ENCODE results near the gene TMPRSS15.

TMPRSS15 gene

DNA sequence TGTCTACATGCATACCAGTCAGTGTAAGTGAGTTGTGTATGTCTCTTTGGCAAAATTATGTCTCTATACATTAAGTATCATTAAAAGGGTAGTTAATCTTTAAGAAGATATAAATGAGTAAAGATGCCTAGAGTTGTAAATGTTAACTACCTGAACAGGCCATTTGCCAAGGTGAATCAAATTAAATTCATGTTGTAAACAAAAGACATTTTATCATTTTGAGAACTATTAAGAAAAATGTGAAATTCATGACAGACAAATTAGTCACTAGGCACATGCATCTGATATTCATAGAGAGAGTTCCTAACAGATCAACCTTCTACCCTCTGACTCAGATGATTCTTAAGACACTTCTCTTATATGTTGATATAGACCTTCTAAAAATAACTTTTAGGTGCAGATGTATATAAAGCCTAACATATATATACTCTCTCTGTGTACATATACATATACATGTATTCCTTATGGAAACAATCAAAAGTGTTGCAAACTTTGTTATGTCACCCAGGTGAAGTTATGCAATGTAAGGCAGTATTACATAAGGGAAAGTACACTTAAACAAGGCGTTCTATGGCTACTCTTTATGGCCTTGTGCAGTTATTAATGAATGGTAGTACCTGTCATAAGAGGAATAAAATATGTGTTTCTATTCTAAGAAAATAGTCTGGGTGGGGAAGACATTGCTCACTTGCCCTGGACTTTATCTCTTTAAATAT lies at the start of gene TMPRSS15:
Gene TMPRSS15 (minus strand): TSS at position 51 of the 716 bp plus-strand sequence. CDS start 163 bp downstream, outside the sequence.
- TF ChIP-seq, protein P1, sequence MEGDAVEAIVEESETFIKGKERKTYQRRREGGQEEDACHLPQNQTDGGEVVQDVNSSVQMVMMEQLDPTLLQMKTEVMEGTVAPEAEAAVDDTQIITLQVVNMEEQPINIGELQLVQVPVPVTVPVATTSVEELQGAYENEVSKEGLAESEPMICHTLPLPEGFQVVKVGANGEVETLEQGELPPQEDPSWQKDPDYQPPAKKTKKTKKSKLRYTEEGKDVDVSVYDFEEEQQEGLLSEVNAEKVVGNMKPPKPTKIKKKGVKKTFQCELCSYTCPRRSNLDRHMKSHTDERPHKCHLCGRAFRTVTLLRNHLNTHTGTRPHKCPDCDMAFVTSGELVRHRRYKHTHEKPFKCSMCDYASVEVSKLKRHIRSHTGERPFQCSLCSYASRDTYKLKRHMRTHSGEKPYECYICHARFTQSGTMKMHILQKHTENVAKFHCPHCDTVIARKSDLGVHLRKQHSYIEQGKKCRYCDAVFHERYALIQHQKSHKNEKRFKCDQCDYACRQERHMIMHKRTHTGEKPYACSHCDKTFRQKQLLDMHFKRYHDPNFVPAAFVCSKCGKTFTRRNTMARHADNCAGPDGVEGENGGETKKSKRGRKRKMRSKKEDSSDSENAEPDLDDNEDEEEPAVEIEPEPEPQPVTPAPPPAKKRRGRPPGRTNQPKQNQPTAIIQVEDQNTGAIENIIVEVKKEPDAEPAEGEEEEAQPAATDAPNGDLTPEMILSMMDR (IDR thresholded peaks at IDR 0.05; ENCODE audit: low read depth, low read length), result no peak

DNA sequence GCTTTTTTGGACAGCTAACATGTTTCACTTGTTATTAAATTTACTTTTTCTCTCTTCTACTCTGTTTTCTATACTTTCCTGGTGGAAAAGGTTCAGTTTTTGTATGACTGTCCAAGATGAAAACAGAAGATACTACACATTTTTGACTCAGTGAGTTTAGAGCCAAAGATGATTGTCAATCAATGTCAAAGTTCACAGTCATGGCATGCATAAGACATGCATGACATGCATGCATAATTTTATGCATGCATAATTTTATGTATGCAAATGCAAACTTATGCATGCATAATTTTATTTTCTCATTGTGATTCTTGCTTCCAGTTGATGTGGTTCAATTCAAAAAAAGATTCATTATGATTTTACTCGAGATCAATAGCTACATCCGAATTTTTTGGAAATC lies 48.1 kb upstream of the TMPRSS15 start:
- H3K4me3 ChIP-seq (ENCODE audit: low read depth, low read length), result no peak overlapping the region
- TF ChIP-seq, protein P1 (IDR thresholded peaks at IDR 0.05; ENCODE audit: low read depth, low read length), result no peak

More for the DNA sequence above, at the start of gene TMPRSS15:
- H3K4me3 ChIP-seq (ENCODE audit: low read depth, low read length), result no peak within 1 kb of the TSS

DNA sequence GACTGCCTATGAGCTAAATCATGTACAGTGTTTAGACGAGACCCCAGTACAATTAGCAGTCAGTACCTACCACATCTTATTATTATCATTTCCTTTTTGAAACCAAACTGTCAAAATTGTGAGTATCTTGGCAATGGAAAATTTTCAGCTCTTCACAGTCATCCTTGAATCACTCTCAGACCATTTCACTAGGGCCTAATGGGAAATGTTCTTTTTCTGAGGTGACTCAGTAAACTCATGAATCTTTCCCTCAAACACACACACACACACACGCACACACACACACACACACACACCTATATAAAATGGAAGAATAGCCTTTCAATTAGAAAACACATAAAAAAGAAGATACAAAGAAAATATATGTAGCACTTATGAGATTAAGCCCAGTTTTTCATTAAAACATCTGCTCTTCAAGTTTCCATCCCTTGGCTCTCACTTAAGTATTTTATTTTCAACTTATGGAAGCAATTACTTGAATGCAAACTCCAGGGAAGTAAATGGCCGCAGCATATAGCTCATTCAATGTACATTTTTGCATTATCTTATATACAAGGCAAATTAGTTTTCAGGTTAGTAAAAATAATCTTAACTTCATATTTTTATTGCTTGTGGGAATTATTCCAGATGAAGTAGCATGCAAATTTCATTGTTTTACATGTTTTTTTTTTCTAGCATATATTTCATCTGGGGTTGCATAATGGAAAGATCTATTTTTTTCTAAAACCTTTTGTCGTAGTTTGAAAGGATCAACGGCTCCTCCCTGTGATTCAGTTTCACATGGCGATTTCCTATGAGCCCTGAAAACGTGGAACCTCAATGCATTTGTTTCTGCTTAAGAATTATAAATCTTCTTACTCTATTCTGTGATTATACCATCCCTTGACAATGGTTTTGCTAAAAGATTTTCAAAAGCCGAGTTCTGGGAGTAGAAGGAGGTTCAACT lies 46.3 kb upstream of the TMPRSS15 start:
- TF ChIP-seq, protein P1 (IDR thresholded peaks at IDR 0.05; ENCODE audit: low read depth, low read length), result no peak
- H3K4me3 ChIP-seq (ENCODE audit: low read depth, low read length), result no peak overlapping the region

DNA sequence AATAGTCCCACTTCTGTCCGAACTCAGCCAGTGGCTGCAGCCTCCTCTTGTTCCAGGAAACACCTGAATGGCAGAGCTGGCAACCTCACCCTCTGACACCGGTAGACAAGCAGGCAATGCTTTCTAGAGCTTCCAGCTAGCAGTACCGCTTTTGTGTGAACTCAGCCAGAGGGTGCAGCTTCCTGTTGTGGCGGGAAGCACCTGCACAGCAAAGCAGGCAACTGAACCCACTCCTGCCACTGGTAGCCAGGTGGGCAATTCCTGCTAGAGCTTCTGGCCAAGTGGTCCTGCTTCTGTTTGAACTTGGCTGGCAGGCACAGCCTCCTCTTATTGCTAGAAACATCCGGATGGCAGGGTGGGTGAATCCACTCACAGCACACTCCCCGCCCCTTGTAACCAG lies 40.1 kb upstream of the TMPRSS15 start:
- H3K4me3 ChIP-seq (ENCODE audit: low read depth, low read length), result no peak overlapping the region
- TF ChIP-seq, protein P1 (IDR thresholded peaks at IDR 0.05; ENCODE audit: low read depth, low read length), result no peak

DNA sequence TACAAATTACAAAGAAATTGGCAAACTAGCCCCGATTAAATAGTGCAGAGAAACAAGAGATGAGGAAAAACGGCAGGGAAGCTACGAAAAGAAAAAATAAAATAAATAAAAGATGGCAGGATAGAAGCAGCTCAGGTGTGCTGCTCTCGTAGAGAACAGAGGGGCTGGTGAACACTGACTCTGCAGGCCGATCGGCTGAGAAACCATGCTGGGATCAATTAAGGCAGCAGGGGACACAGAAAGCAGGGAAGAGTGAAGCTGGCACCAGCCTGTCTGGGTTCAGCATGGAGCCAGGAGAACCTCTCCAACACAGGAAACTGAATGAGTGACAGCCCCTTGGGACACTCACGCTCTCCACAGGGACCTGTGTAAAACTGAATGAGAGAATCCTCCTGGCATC lies 39.5 kb upstream of the TMPRSS15 start:
- no peak overlapping the region for H3K4me3 ChIP-seq (ENCODE audit: low read depth, low read length)

DNA sequence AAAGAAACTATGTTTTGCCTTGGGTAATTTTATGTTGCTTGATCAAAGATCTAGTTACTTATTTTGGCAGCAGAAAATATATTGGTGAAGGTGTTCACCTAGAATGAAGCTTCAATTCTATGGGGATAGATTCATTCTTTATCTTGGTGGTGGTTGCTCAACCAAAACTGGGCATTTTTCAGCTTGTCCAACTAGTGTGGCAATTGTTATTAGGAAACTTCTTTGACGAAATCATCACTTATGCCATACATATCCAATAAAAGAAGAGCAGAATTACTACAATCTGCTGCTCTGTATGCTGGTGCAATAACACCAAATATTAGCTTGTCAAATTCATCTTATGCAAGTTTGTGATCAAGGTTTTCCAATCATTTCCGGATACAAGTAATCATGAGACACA lies 26.8 kb upstream of the TMPRSS15 start:
- H3K4me3 ChIP-seq (ENCODE audit: low read depth, low read length), result no peak overlapping the region
- TF ChIP-seq, protein P1 (IDR thresholded peaks at IDR 0.05; ENCODE audit: low read depth, low read length), result no peak

More for the DNA sequence above, 39.5 kb upstream of the TMPRSS15 start:
- TF ChIP-seq, protein P1 (IDR thresholded peaks at IDR 0.05; ENCODE audit: low read depth, low read length), result no peak

DNA sequence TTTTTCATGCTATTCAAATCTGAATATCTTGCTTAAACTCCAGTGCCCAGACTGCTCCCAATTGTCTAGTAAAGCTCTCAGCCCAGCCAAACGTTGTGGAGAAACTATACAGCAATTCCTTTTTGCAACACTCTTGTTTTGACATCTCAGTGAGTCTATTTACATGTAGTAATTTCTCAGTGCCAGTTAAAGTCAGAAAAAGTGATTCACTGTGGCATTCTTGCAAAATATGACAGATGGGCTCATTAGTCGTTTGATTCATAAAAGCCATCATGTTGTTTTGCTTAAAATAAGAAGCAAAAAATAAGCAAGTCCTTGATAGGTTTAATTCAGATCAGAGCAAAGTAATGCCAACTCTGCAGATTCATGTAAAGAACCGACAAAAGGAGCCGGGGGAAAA lies 20.7 kb upstream of the TMPRSS15 start:
- H3K4me3 ChIP-seq (ENCODE audit: low read depth, low read length), result no peak overlapping the region
- TF ChIP-seq, protein P1 (IDR thresholded peaks at IDR 0.05; ENCODE audit: low read depth, low read length), result no peak

All from WI38 (cell line).